GM23338 (cell line): Measurements from ENCODE around the gene SHOC1. TPM values are rescaled to one million over a fixed set of nuclear protein-coding genes. Genes with fewer than 3 reads are reported as not detected.

Experiments
- ATAC-seq: fragments of 200-7000 bp; cut with Tn5 transposase; 3 replicates; pipeline ENCODE4 v1.9.1; 2020
- DNase-seq: peaks from one replicate; pipeline ENCODE4 v3.0.0-alpha.2; 2015; ENCODE audit warnings: low spot score
- H2AFZ ChIP-seq: fragments of 200-600 bp; sonication (generic); 2 replicates; pipeline ENCODE4 v1.8.0; 2016; ENCODE audit warnings: antibody characterized with exemption, mild to moderate bottlenecking, moderate library complexity
- H3F3A ChIP-seq: fragments of 200-600 bp; sonication (generic); replicated peaks from 2 replicates; pipeline ENCODE4 v1.8.0; 2017; ENCODE audit warnings: antibody characterized with exemption, mixed run types, low read depth
- H3K27ac ChIP-seq: fragments of 200-600 bp; sonication (generic); 2 replicates; pipeline ENCODE4 v1.6.1; 2016; ENCODE audit warnings: low read depth
- H3K27me3 ChIP-seq: fragments of 200-600 bp; sonication (generic); 2 replicates; pipeline ENCODE4 v1.8.0; 2016; ENCODE audit warnings: mild to moderate bottlenecking, mixed run types, moderate library complexity; ENCODE audit not compliant: insufficient read depth
- H3K36me3 ChIP-seq: fragments of 200-600 bp; sonication (generic); 2 replicates; pipeline ENCODE4 v1.8.0; 2016; ENCODE audit warnings: mild to moderate bottlenecking; ENCODE audit not compliant: insufficient read depth
- H3K4me1 ChIP-seq: fragments of 200-600 bp; sonication (generic); 2 replicates; pipeline ENCODE4 v1.8.0; 2016; ENCODE audit warnings: mild to moderate bottlenecking, moderate library complexity; ENCODE audit not compliant: insufficient read depth
- H3K4me2 ChIP-seq: fragments of 200-600 bp; sonication (generic); 2 replicates; pipeline ENCODE4 v1.7.1; 2017; ENCODE audit warnings: mixed run types
- H3K4me3 ChIP-seq: fragments of 200-600 bp; sonication (generic); 2 replicates; pipeline ENCODE4 v1.6.1; 2016; ENCODE audit warnings: mixed run types
- H3K79me2 ChIP-seq: fragments of 200-600 bp; sonication (generic); replicated peaks from 2 replicates; pipeline ENCODE4 v1.8.0; 2017; ENCODE audit warnings: mild to moderate bottlenecking; ENCODE audit not compliant: insufficient read depth
- H3K9me2 ChIP-seq: fragments of 200-600 bp; sonication (generic); 2 replicates; pipeline ENCODE4 v1.8.0; 2017; ENCODE audit not compliant: insufficient read depth
- H4K20me1 ChIP-seq: fragments of 200-600 bp; sonication (generic); replicated peaks from 2 replicates; pipeline ENCODE4 v1.8.0; 2017; ENCODE audit warnings: mild to moderate bottlenecking; ENCODE audit not compliant: insufficient read depth
- H3K27ac Mint-ChIP-seq: 2 replicates; pipeline ENCODE4 v1.8.0; 2020; ENCODE audit warnings: inconsistent platforms, mild to moderate bottlenecking, moderate library complexity, mixed read lengths
- H3K27me3 Mint-ChIP-seq: 3 replicates; pipeline ENCODE4 v1.8.0; 2022; ENCODE audit warnings: low read depth, mild to moderate bottlenecking, moderate library complexity, mixed read lengths, inconsistent platforms; ENCODE audit not compliant: insufficient read depth, poor library complexity
- H3K36me3 Mint-ChIP-seq: 3 replicates; pipeline ENCODE4 v1.8.0; 2021; ENCODE audit warnings: low read depth, mild to moderate bottlenecking, inconsistent platforms, moderate library complexity, mixed read lengths
- H3K4me1 Mint-ChIP-seq: 3 replicates; pipeline ENCODE4 v1.8.0; 2020; ENCODE audit warnings: mild to moderate bottlenecking, inconsistent platforms, mixed read lengths
- H3K4me3 Mint-ChIP-seq: 3 replicates; pipeline ENCODE4 v1.8.0; 2021; ENCODE audit warnings: moderate library complexity, mild to moderate bottlenecking, inconsistent platforms, mixed read lengths
- H3K9me3 Mint-ChIP-seq: 3 replicates; pipeline ENCODE4 v1.8.0; 2020; ENCODE audit warnings: moderate library complexity, mild to moderate bottlenecking, inconsistent platforms, mixed read lengths
- CREB1 ChIP-seq: fragments of 250-450 bp; sonication (Bioruptor Pico); IDR thresholded peaks from 2 replicates; pipeline ENCODE4 v1.5.0; 2020; ENCODE audit warnings: low read depth, mild to moderate bottlenecking, moderate library complexity
- EZH2 ChIP-seq: fragments of 200-600 bp; sonication (generic); IDR thresholded peaks from one replicate; pipeline ENCODE4 v1.8.0; 2017; ENCODE audit warnings: antibody characterized with exemption, mild to moderate bottlenecking, low read depth; ENCODE audit not compliant: unreplicated experiment
- EZH2phosphoT487 ChIP-seq: fragments of 200-600 bp; sonication (generic); IDR thresholded peaks from one replicate; pipeline ENCODE4 v1.8.1; 2018; ENCODE audit warnings: antibody characterized with exemption; ENCODE audit not compliant: unreplicated experiment
- JUNB ChIP-seq: IDR thresholded peaks from one replicate; pipeline ENCODE4 v1.6.1; 2016; ENCODE audit warnings: antibody characterized with exemption; ENCODE audit not compliant: unreplicated experiment
- NANOG ChIP-seq: IDR thresholded peaks from 2 replicates; pipeline ENCODE4 v1.6.1; 2016; ENCODE audit warnings: antibody characterized with exemption, borderline replicate concordance
- POLR2AphosphoS5 ChIP-seq: IDR thresholded peaks from 2 replicates; pipeline ENCODE4 v1.6.1; 2016; ENCODE audit warnings: antibody characterized with exemption, low read depth
- STAT1 ChIP-seq: IDR thresholded peaks from one replicate; pipeline ENCODE4 v1.6.1; 2016; ENCODE audit warnings: antibody characterized with exemption; ENCODE audit not compliant: unreplicated experiment
- ZNF114 ChIP-seq: fragments of 250-450 bp; sonication (Bioruptor Pico); IDR thresholded peaks from 2 replicates; pipeline ENCODE4 v1.5.0; 2020; ENCODE audit warnings: mild to moderate bottlenecking, moderate library complexity
- ZNF331 ChIP-seq: fragments of 250-450 bp; sonication (Bioruptor Pico); IDR thresholded peaks from 2 replicates; pipeline ENCODE4 v1.5.0; 2020; ENCODE audit warnings: low read depth, mild to moderate bottlenecking, moderate library complexity
- polyA plus RNA-seq: library from polyadenylated mRNA; unstranded; fragments of >200 nt; fragmentation: Nextera tagmentation; extraction: Ambion mirVana; gene quantifications from 2 replicates; pipeline ENCODE4 v1.2.1, GENCODE V29; 2016
- total RNA-seq: library from RNA; depleted of rRNA; stranded (reverse); fragments of >200 nt; shearing (Covaris generic); gene quantifications from 2 replicates; pipeline ENCODE4 v1.2.3, GENCODE V29; 2014
- TF ChIP-seq, protein P1 (sequence below): IDR thresholded peaks from one replicate; pipeline ENCODE4 v1.6.1; 2018; ENCODE audit warnings: antibody characterized with exemption; ENCODE audit not compliant: unreplicated experiment
- TF ChIP-seq, protein P2 (sequence below): IDR thresholded peaks from 2 replicates; pipeline ENCODE4 v1.6.1; 2016; ENCODE audit warnings: antibody characterized with exemption
- TF ChIP-seq, protein P3 (sequence below): fragments of 250-450 bp; sonication (Bioruptor Pico); IDR thresholded peaks from 2 replicates; pipeline ENCODE4 v1.5.0; 2020; ENCODE audit warnings: mild to moderate bottlenecking, moderate library complexity
- TF ChIP-seq, protein P4 (sequence below), 2 experiments: fragments of 200-600 bp in 1 of 2; sonication (generic) in 1 of 2; conservative IDR thresholded peaks; 2 replicates each; pipeline versions ENCODE4 v1.5.1 to v1.6.1; 2016 to 2017; ENCODE audit warnings: antibody characterized with exemption in 2 of 2, low read depth in 2 of 2, mild to moderate bottlenecking in 2 of 2, moderate library complexity in 1 of 2

The SHOC1 gene
- total and polyA plus RNA-seq, 2 experiments from 2014 or later, result 0.39 TPM; not detected in 1

DNA sequence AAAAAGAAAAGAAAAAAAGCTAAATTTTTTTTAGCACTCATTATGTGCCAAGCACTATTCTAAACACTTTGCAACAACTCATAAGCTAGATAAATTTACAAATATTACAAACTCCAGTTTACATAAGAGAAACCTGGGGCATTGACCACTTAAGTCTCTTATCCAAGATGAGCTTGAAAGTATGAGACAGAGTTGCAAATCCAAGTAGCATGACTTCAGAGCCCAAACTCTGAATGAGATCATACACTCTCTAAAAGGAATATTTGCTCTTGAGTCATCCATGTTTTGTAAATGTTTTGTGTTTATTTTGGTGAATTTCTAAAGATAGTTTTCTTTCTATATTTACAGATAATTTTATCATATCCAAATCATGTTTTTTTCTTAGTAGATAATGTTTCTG lies 4.0 kb upstream of the SHOC1 start:
- H3K27me3 Mint-ChIP-seq, result peaks cover 6% of the 10 kb centered on the region
- Histone ChIP-seq H3K36me3 (no peaks in the 10 kb centered on the region), H3K4me3 (no peak overlapping the region), H3K27me3 (no peaks in the 10 kb centered on the region), H3F3A (no peaks in the 10 kb centered on the region), H3K27ac (no peak overlapping the region), H3K4me1 (no peaks in the 10 kb centered on the region), H3K4me2 (no peak overlapping the region), H3K79me2 (no peaks in the 10 kb centered on the region), H3K9me2 (no peaks in the 10 kb centered on the region), H2AFZ (no peak overlapping the region), H4K20me1 (no peaks in the 10 kb centered on the region)
- ATAC-seq (no peak), DNase-seq (no peak)
- TF ChIP-seq, protein P1, sequence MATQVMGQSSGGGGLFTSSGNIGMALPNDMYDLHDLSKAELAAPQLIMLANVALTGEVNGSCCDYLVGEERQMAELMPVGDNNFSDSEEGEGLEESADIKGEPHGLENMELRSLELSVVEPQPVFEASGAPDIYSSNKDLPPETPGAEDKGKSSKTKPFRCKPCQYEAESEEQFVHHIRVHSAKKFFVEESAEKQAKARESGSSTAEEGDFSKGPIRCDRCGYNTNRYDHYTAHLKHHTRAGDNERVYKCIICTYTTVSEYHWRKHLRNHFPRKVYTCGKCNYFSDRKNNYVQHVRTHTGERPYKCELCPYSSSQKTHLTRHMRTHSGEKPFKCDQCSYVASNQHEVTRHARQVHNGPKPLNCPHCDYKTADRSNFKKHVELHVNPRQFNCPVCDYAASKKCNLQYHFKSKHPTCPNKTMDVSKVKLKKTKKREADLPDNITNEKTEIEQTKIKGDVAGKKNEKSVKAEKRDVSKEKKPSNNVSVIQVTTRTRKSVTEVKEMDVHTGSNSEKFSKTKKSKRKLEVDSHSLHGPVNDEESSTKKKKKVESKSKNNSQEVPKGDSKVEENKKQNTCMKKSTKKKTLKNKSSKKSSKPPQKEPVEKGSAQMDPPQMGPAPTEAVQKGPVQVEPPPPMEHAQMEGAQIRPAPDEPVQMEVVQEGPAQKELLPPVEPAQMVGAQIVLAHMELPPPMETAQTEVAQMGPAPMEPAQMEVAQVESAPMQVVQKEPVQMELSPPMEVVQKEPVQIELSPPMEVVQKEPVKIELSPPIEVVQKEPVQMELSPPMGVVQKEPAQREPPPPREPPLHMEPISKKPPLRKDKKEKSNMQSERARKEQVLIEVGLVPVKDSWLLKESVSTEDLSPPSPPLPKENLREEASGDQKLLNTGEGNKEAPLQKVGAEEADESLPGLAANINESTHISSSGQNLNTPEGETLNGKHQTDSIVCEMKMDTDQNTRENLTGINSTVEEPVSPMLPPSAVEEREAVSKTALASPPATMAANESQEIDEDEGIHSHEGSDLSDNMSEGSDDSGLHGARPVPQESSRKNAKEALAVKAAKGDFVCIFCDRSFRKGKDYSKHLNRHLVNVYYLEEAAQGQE, result no peak
- TF ChIP-seq POLR2AphosphoS5 (no peak), CREB1 (no peak), ZNF114 (CRISPR knock-in tag) (no peak), NANOG (no peak), EZH2phosphoT487 (no peak), STAT1 (no peak), EZH2 (no peak), ZNF331 (no peak), JUNB (no peak)
- TF ChIP-seq, protein P2, sequence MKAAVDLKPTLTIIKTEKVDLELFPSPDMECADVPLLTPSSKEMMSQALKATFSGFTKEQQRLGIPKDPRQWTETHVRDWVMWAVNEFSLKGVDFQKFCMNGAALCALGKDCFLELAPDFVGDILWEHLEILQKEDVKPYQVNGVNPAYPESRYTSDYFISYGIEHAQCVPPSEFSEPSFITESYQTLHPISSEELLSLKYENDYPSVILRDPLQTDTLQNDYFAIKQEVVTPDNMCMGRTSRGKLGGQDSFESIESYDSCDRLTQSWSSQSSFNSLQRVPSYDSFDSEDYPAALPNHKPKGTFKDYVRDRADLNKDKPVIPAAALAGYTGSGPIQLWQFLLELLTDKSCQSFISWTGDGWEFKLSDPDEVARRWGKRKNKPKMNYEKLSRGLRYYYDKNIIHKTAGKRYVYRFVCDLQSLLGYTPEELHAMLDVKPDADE, result no peak
- TF ChIP-seq, protein P3, sequence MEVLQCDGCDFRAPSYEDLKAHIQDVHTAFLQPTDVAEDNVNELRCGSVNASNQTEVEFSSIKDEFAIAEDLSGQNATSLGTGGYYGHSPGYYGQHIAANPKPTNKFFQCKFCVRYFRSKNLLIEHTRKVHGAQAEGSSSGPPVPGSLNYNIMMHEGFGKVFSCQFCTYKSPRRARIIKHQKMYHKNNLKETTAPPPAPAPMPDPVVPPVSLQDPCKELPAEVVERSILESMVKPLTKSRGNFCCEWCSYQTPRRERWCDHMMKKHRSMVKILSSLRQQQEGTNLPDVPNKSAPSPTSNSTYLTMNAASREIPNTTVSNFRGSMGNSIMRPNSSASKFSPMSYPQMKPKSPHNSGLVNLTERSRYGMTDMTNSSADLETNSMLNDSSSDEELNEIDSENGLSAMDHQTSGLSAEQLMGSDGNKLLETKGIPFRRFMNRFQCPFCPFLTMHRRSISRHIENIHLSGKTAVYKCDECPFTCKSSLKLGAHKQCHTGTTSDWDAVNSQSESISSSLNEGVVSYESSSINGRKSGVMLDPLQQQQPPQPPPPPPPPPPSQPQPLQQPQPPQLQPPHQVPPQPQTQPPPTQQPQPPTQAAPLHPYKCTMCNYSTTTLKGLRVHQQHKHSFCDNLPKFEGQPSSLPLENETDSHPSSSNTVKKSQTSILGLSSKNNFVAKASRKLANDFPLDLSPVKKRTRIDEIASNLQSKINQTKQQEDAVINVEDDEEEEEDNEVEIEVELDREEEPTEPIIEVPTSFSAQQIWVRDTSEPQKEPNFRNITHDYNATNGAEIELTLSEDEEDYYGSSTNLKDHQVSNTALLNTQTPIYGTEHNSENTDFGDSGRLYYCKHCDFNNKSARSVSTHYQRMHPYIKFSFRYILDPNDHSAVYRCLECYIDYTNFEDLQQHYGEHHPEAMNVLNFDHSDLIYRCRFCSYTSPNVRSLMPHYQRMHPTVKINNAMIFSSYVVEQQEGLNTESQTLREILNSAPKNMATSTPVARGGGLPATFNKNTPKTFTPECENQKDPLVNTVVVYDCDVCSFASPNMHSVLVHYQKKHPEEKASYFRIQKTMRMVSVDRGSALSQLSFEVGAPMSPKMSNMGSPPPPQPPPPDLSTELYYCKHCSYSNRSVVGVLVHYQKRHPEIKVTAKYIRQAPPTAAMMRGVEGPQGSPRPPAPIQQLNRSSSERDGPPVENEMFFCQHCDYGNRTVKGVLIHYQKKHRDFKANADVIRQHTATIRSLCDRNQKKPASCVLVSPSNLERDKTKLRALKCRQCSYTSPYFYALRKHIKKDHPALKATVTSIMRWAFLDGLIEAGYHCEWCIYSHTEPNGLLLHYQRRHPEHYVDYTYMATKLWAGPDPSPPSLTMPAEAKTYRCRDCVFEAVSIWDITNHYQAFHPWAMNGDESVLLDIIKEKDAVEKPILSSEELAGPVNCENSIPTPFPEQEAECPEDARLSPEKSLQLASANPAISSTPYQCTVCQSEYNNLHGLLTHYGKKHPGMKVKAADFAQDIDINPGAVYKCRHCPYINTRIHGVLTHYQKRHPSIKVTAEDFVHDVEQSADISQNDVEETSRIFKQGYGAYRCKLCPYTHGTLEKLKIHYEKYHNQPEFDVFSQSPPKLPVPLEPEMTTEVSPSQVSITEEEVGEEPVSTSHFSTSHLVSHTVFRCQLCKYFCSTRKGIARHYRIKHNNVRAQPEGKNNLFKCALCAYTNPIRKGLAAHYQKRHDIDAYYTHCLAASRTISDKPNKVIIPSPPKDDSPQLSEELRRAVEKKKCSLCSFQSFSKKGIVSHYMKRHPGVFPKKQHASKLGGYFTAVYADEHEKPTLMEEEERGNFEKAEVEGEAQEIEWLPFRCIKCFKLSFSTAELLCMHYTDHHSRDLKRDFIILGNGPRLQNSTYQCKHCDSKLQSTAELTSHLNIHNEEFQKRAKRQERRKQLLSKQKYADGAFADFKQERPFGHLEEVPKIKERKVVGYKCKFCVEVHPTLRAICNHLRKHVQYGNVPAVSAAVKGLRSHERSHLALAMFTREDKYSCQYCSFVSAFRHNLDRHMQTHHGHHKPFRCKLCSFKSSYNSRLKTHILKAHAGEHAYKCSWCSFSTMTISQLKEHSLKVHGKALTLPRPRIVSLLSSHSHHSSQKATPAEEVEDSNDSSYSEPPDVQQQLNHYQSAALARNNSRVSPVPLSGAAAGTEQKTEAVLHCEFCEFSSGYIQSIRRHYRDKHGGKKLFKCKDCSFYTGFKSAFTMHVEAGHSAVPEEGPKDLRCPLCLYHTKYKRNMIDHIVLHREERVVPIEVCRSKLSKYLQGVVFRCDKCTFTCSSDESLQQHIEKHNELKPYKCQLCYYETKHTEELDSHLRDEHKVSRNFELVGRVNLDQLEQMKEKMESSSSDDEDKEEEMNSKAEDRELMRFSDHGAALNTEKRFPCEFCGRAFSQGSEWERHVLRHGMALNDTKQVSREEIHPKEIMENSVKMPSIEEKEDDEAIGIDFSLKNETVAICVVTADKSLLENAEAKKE (CRISPR knock-in tag), result no peak
- TF ChIP-seq, protein P4, sequence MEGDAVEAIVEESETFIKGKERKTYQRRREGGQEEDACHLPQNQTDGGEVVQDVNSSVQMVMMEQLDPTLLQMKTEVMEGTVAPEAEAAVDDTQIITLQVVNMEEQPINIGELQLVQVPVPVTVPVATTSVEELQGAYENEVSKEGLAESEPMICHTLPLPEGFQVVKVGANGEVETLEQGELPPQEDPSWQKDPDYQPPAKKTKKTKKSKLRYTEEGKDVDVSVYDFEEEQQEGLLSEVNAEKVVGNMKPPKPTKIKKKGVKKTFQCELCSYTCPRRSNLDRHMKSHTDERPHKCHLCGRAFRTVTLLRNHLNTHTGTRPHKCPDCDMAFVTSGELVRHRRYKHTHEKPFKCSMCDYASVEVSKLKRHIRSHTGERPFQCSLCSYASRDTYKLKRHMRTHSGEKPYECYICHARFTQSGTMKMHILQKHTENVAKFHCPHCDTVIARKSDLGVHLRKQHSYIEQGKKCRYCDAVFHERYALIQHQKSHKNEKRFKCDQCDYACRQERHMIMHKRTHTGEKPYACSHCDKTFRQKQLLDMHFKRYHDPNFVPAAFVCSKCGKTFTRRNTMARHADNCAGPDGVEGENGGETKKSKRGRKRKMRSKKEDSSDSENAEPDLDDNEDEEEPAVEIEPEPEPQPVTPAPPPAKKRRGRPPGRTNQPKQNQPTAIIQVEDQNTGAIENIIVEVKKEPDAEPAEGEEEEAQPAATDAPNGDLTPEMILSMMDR (conservative IDR thresholded peaks at IDR 0.05; ENCODE audit: low read depth in 2 of 2), result no peak
- no peak overlapping the region for H3K27ac Mint-ChIP-seq
- H3K36me3 Mint-ChIP-seq, result peaks cover 5% of the 10 kb centered on the region; the same call in 2 of the 3 replicates
- no peak overlapping the region for H3K4me3 Mint-ChIP-seq
- H3K4me1 Mint-ChIP-seq, result no peaks in the 10 kb centered on the region
- H3K9me3 Mint-ChIP-seq, result peaks cover 6% of the 10 kb centered on the region
